Measurements from ENCODE around the gene ZC3HAV1.
"Not testable (repeated sequence)": the region's sequence is repeated elsewhere in the genome, so short reads cannot be mapped to it uniquely, and the experiment has no call there.

The ZC3HAV1 gene

GRCh38 chr7:139109983-139110411 is 477 bp upstream of the ZC3HAV1 start (continued):
- TF ChIP-seq, protein P1, sequence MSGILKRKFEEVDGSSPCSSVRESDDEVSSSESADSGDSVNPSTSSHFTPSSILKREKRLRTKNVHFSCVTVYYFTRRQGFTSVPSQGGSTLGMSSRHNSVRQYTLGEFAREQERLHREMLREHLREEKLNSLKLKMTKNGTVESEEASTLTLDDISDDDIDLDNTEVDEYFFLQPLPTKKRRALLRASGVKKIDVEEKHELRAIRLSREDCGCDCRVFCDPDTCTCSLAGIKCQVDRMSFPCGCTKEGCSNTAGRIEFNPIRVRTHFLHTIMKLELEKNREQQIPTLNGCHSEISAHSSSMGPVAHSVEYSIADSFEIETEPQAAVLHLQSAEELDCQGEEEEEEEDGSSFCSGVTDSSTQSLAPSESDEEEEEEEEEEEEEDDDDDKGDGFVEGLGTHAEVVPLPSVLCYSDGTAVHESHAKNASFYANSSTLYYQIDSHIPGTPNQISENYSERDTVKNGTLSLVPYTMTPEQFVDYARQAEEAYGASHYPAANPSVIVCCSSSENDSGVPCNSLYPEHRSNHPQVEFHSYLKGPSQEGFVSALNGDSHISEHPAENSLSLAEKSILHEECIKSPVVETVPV (CRISPR knock-in tag; IDR thresholded peaks at IDR 0.05) = no peak
- no peak for TF ChIP-seq ISL1 (CRISPR knock-in tag; IDR thresholded peaks at IDR 0.05)

DNA sequence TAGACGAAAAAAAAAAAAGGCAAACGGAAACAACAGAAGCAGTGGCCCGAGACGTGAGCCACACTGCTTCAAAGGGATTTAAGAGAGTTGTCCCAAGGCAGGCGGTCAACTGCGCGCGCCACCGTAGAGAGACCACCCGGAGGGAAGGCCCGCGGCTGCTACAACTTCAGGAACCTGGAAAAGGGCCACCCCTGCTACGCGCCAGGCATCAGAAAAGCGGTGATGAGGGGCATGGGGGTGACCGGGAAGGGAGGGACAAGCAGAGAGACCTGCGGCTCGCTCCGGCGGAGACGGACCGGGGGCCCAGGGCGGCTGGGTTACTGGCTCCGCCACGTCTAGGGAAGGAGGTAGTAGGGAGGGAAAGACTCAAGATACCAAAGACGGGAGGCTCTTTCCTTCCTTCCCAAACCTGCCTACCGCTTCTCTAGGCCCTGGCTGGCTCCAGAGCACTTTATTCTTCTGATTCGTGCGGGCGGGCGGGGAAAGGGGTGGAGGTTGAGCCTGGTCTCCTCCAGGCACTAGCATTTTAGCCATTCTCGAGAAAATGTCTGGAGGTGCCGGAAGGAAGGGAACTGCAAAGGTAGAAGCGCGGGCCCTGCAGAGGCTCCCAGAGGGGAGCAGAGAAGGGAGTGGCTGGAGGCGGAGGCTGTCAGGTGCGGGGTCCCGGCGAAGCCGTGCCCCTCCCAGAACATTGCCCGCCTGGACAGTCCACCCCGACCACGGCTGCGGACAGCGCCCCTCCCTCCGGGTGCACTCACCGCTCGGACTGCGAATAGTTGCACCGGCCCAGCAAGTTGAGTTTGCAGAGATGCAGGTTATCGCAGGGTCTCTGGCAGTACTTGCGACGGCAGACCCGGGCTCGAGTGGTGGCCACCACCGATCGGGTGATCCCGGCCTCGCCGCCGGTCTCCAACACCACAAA is 993 bp downstream of the ZC3HAV1 start:
- TF ChIP-seq, protein P2, sequence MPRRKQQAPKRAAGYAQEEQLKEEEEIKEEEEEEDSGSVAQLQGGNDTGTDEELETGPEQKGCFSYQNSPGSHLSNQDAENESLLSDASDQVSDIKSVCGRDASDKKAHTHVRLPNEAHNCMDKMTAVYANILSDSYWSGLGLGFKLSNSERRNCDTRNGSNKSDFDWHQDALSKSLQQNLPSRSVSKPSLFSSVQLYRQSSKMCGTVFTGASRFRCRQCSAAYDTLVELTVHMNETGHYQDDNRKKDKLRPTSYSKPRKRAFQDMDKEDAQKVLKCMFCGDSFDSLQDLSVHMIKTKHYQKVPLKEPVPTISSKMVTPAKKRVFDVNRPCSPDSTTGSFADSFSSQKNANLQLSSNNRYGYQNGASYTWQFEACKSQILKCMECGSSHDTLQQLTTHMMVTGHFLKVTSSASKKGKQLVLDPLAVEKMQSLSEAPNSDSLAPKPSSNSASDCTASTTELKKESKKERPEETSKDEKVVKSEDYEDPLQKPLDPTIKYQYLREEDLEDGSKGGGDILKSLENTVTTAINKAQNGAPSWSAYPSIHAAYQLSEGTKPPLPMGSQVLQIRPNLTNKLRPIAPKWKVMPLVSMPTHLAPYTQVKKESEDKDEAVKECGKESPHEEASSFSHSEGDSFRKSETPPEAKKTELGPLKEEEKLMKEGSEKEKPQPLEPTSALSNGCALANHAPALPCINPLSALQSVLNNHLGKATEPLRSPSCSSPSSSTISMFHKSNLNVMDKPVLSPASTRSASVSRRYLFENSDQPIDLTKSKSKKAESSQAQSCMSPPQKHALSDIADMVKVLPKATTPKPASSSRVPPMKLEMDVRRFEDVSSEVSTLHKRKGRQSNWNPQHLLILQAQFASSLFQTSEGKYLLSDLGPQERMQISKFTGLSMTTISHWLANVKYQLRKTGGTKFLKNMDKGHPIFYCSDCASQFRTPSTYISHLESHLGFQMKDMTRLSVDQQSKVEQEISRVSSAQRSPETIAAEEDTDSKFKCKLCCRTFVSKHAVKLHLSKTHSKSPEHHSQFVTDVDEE (CRISPR knock-in tag; IDR thresholded peaks at IDR 0.05) = peak; percentile 67; the same call in 1 of the 2 replicates
- no peak for TF ChIP-seq ZFP3 (CRISPR knock-in tag; IDR thresholded peaks at IDR 0.05)
- peak; percentile 65 for ATAC-seq

GRCh38 chr7:139106959-139107358 is 2.6 kb downstream of the ZC3HAV1 start:
- TF ChIP-seq CREB5 (CRISPR knock-in tag; IDR thresholded peaks at IDR 0.05; ENCODE audit: low read depth) (no peak), TCF4 (CRISPR knock-in tag; IDR thresholded peaks at IDR 0.05; ENCODE audit: borderline replicate concordance) (no peak), ISL1 (CRISPR knock-in tag; IDR thresholded peaks at IDR 0.05) (no peak), BACH2 (CRISPR knock-in tag; IDR thresholded peaks at IDR 0.05; ENCODE audit: borderline replicate concordance) (no peak), ZNF70 (CRISPR knock-in tag; IDR thresholded peaks at IDR 0.05) (no peak)
- TF ChIP-seq, protein P2 (CRISPR knock-in tag; IDR thresholded peaks at IDR 0.05) = no peak
- TF ChIP-seq, protein P1 (CRISPR knock-in tag; IDR thresholded peaks at IDR 0.05) = no peak
- ATAC-seq = no peak

DNA sequence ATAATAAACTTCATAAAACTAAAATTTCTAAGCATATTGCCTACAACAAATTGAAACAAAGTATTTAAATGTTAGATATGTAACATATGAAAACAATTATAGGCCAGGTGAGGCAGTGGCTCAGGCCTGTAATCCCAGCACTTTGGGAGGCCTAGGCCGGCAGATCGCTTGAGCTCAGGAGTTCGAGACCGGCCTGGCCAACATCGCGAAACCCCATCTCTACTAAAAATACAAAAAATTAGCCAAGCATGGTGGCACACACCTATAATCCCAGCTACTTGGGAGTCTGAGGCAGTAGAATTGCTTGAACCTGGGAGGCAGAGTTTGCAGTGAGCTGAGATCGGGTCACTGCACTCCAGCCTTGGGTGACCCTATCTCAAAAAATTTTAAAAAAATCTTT is 3.3 kb downstream of the ZC3HAV1 start:
- ATAC-seq = not testable (repeated sequence)

GRCh38 chr7:139105484-139105883 is 4.0 kb downstream of the ZC3HAV1 start:
- no peak for ATAC-seq
- TF ChIP-seq ZNF70 (CRISPR knock-in tag; IDR thresholded peaks at IDR 0.05) (no peak), TOX (CRISPR knock-in tag; IDR thresholded peaks at IDR 0.05; ENCODE audit: borderline replicate concordance) (no peak), GLIS3 (CRISPR knock-in tag; IDR thresholded peaks at IDR 0.05) (no peak), ZC3H10 (CRISPR knock-in tag; IDR thresholded peaks at IDR 0.05) (no peak), OSR1 (CRISPR knock-in tag; IDR thresholded peaks at IDR 0.05) (no peak), BACH2 (CRISPR knock-in tag; IDR thresholded peaks at IDR 0.05; ENCODE audit: borderline replicate concordance) (no peak), SNAI2 (CRISPR knock-in tag; IDR thresholded peaks at IDR 0.05) (no peak), RARB (CRISPR knock-in tag; IDR thresholded peaks at IDR 0.05) (no peak), TCF4 (CRISPR knock-in tag; IDR thresholded peaks at IDR 0.05; ENCODE audit: borderline replicate concordance) (no peak), CREB5 (CRISPR knock-in tag; IDR thresholded peaks at IDR 0.05; ENCODE audit: low read depth) (no peak)
- TF ChIP-seq, protein P2 (CRISPR knock-in tag; IDR thresholded peaks at IDR 0.05) = no peak
- TF ChIP-seq, protein P1 (CRISPR knock-in tag; IDR thresholded peaks at IDR 0.05) = no peak

Data from SK-N-SH treated with all-trans-retinoic acid at 6 μM for 48 hours (cell line).